ENCODE results near the gene RHBDL2.
"Not testable (repeated sequence)": the region's sequence is repeated elsewhere in the genome, so short reads cannot be mapped to it uniquely, and the experiment has no call there.

The RHBDL2 gene

DNA sequence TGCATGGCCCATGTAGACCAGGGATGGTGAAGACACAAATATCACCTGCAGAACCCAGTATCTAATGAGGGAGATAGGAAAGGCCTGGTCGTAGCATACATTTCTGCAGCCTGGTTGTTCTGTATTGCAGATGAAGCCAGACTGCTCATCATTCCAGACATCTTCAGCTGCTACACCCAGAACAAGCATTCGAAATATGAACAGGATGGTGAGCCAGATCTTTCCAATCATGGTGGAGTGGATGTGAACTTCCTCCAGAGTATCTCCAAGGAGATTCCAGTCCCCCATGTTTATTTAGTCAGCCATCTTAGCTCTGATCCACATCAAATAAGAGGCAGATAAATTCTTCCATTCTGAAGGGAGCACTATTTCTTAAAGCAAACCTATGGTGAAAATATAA is 65.8 kb downstream of the RHBDL2 start:
- no peak for DNase-seq (ENCODE audit: low read depth)

DNA sequence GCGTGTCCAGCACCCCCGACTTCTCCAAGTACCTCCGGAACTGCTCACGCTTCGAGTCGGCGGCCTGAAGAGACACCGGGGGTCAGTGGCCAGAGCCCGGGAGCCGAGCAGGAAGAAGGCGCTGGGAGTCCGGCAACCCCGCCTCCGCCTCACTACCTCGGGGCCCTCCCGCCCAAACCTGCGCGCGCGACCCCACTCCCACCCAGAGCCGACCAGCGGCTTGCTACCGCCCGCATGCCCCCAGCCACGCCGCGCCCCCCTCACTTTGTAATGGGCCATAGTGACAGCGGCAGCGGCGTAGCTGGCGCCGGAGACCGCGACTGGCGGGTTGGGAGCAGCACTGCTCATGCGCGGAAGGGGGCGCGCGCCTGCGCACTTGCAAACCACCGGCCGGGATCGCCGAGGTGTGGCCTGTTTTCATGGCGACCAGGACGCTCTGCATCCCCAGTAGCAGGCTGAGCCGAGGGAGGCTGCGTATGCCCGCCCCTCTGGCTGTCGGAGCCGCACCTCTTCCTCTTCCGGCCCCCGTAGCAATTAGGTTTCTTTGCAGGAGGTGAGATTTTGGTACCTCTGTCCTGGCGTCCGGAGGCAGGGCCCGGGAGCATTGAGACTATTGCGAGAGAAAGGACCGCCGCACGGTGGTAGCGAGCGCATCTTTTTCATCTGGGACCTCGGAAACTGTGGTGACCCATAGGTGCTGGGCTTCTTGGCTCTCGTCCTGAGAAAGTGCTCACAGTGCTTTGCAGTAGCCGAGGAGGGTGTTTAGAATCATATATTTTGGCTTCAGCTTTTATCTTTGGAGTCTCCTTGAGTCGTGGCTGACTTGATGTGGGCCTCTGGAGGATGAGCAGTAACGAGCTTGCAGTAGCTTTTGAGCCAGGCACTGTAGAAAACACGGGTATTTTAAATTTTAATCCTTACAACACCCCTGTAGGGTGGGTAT is 68.3 kb downstream of the RHBDL2 start, which contains the start of gene MYCBP:
TSS of gene MYCBP (minus strand) at position 322 of the 943 bp plus-strand sequence. CDS start at position 279, 43 bp downstream.
- peak; percentile 95 for DNase-seq (ENCODE audit: low read depth)

DNA sequence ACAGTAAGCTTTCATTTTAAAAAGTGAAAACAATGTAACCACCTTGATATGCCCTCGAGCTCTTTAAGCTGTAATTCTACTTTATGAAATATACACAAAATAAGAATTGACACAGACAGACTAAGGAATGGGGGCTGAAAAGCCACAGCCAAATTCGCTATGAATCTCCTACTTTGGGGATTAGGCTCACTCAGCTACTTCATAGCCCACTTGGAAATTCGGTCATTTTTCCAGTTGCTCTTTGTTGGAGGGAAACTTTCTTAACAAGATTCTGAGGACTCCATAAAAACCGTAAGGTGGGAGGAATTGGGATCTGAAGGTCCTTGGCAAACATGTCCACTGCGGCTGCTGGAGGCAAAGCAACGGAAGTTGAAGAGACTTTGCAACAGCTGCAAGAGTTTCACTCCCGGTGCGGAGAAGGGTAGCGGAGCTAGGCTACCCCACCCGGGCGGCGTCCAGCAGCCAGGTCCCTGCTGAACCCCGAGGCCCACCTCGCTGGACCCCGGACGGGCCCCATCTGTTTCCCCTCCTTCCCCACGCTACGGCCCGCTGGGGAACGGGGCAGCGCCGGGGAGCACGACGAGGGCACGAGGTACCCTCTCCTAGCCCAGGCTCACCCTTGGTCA is 69.1 kb downstream of the RHBDL2 start:
- peak; percentile 49 for DNase-seq (ENCODE audit: low read depth)

DNA sequence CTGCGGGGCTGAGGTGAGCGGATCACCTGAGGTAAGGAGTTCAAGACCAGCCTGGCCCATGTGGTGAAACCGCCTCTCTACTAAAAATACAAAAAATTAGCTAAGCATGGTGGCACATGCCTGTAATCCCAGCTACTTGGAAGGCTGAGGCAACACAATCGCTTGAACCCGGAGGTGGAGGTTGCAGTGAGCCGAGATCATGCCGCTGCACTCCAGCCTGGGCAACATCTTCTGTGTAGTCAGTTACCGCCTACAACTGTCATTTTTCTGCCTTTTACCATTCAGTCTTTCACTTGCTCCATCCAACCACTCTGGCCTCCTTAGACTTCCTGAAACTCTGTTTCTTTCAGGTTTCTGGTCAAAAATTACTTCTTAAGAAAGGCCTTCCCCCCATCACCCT is 70.6 kb downstream of the RHBDL2 start:
- DNase-seq (ENCODE audit: low read depth): no peak

DNA sequence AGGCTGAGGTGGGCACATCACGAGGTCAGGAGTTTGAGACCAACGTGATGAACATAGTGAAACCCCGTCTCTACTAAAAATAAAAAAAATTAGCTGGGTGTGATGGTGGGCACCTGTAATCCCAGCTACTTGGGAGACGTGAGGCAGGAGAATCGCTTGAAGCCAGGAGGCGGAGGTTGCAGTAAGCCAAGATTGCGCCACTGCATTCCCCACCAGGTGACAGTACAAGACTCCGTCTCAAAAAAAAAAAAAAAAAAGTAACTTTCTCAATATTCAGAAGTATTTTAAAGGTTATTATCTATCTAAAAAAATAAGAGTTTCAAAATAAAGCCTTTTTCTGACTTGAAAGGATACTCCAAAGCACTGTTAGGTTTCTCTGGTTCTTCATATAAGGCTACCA is 74.4 kb downstream of the RHBDL2 start:
- no peak for DNase-seq (ENCODE audit: low read depth)

DNA sequence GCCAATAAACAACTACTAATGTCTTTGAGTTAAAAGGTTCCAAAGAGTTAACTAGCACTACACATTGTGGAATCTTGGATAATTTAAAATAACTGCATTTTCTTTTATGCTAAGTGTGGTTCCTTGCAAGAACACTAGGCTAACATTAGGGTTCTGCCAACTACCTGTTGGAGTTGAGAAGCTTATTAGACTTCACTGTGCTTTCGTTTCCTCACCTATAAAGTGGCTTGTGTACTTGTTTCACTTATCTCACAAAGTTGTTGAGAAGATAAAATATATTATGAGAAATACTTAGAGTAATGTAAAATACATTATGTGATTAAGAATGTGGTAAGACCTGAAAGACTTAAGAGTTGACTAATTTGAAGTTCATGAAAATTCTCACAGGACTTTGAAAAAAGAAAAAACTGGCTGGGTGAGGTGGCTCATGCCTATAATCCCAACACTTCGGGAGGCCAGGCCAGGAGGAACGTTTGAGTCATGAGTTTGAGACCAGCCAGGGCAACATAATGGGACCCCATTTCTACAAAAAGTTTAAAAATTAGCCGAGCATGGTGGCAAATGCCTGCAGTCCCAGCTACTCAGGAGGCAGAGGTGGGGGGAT is 76.4 kb downstream of the RHBDL2 start:
- DNase-seq (ENCODE audit: low read depth): no peak

DNA sequence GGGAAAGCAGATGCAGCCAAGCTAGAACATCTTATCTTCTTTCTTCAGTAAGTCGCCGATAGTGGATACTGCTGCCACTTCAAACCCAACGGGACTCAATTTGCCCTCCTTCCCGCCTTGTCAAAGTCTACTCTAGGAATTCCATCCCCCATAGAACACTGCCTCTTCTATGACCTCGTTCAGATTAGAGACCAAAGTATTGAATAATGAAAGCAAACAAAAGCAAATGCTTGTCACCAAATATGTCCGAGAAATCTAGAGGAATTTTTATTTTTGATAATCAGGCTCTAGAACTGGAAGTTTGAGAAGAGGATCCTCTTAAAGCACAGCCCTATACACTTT is 81.2 kb downstream of the RHBDL2 start:
- peak; percentile 20 for DNase-seq (ENCODE audit: low read depth)

DNA sequence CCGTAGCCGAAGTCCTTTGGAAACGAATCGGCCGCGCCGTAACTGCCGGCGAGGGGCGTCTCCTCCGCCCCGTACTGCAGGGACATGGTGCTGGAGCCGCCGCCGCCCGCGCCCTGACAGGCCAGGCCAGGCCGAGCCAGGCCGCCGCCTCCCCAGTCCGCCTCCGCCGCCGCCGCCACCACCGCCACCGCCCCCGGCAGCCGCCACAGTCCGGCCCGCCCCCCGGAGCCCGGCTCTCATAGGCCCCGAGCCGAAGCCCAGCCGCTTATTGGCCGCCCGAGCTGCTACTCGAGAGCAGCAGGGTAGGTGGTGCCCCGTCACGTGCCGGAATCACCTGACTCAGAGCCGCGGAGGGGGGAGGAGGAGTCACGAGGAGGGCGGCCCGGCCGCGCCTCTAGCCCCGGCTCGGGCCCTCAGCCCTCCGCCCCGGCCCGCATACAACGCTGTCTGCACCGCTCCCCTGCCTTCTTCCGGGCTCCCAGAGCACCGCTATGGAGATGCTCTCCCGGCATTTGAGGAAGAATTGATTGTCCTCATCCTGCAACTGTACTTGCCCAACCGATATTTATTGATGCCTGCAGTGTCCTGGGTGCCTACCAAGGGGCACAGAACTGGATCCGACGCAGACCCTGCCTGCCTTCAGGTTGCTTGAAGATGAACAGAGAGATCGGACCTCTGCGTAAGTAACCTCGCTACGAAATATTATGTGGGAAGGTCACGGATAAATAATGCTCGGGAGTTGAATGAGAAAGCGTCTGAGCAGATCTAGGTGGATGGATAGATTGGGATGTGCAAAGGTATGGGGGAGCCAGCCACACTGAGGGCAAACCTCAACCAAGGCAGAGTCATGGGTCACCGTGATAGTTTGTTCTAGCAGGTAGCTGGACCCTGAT is 81.8 kb downstream of the RHBDL2 start, which contains the start of gene RRAGC:
TSS of gene RRAGC (minus strand) at position 212 of the 893 bp plus-strand sequence. CDS start at position 86, 126 bp downstream.
- peak; percentile 98 for DNase-seq (ENCODE audit: low read depth)

DNA sequence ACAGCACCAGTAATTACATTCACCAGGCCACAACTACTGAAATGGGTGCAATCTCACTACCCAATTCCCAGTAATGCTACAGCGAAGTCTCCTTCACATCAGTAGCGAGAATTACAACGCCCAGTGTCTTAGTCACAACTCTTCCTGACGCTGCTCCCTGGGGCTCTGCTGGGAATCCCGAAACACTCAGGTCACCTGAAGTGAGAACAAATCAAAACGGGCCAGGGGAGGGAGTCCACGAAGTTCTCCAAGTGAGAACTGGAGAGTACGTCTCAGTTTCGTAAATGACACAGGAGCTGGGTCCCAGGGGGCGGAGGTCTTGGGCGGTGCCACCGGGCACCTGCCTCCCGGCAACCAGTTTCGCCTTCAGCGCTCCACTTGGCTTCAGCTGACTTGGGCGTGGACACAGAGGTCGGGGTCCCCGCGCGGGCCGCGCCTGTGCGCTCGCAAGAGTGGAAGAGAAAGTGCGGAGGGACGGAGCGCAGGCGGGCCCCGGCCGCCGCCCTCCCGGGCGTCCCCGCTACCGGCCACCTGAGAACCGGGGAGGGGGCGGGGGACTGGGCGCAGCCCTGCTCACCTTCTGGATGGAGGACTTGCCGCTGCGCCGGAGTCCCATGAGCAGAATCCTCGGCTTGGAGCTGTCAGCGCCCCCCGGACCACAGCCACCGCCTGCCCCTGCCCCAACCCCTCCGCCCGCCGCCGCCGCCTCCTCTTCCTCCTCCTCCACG is 82.6 kb downstream of the RHBDL2 start:
- peak; percentile 80 for DNase-seq (ENCODE audit: low read depth)

DNA sequence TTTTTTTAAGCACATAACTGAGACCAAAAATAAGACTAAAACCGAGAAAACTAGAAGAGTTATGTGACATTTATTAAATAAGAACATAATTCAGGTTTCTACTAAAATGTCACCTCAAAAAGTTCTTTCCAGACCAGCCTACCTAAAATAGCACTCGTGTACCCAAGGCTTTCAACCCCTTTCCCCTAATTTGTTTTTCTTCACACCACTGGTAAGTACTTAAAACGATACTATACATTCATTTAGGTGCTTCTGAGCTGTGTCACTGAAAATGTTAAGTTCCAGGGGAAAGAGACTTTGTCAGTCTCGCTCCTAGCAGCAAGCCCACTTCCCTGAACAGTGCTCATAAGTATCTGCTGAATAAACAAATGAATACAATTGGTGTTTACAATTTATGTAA is 88.8 kb downstream of the RHBDL2 start:
- DNase-seq (ENCODE audit: low read depth): no peak

DNA sequence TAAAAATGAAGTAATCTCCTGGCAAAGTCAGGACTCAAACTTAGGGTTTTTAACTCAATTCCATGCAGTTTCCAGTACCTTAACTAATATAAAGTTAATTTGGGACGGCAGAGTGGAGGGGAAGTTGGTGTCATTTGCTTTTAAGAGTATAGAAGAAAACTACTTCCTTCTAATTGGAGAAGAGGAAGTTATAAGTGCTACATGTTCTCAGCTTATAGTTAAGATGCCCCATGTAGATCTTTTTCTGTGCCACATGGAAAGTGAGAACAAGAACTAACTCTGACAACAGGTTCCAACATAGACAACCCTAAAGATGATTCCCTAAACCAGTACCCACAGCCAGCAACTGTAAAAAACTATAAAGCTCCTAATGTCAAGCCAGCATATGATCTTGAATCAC is 93.6 kb downstream of the RHBDL2 start:
- DNase-seq (ENCODE audit: low read depth): no peak

DNA sequence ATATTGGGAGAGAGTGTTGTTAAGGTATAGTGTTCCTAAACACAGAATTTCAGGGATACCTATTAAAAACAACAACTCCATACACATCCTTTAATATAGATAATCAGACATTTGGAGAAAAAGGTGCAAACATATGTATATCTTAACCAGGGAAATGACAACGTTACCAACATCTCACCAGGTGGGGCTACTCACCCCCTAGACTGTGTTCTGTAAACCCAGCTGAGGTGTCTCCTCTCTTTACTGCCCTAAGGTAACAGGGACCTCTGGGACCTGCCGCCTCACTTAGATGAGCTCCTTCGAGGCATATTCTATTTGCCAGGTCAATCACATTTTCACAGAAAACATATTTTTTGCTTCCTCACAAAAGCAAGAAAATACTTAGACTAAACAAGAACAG is 95.4 kb downstream of the RHBDL2 start:
- no peak for DNase-seq (ENCODE audit: low read depth)

DNA sequence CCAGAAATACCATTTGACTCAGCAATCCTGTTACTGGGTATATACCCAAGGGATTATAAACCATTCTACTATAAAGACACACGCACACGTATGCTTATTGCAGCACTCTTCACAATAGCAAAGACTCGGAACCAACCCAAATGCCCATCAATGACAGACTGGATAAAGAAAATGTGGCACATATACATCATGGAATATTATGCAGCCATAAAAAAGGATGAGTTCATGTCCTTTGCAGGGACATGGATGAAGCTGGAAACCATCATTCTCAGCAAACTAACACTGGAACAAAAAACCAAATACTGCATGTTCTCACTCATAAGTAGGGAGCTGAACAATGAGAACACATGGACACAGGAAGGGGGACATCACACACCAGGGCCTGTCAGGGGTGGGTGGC is 96.5 kb downstream of the RHBDL2 start:
- not testable (repeated sequence) for DNase-seq (ENCODE audit: low read depth)

DNA sequence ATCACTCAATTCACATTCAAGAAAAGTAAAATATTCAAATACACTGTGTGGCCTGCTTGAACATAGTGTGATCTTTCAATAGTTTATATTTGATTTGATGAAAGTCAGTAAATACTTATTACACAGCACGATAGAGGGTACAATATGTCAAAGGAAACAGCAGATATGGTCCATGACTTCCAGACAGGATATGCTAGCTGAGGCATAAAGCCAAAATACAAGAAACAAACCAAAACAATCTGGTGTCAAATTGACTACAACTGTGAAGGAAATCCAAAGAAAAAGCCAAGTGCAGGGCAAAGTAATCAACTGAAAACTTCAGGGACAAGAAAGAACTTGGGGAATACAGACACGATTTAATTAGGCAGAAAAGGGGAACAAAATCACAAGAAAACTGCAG is 101.3 kb downstream of the RHBDL2 start:
- DNase-seq (ENCODE audit: low read depth): no peak

DNA sequence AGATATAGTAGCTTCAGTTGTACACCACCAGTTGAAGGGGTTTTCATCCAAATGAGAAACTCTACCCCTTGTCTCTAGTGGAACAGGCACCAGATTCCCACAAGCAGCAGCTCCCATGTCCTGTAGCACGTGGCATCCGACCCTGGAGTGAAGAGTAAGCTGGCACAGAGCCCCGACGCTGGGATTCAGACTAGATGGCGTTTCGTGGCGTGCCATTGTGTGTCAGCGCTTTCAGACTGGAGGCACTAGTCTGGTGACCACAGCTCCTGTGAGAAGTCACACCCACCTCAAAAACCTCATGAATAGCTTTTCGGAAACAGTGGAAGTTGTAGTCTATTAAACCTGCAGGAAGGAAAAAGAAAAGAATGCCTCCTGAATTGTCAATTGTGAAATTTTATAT is 102.3 kb downstream of the RHBDL2 start:
- no peak for DNase-seq (ENCODE audit: low read depth)

DNA sequence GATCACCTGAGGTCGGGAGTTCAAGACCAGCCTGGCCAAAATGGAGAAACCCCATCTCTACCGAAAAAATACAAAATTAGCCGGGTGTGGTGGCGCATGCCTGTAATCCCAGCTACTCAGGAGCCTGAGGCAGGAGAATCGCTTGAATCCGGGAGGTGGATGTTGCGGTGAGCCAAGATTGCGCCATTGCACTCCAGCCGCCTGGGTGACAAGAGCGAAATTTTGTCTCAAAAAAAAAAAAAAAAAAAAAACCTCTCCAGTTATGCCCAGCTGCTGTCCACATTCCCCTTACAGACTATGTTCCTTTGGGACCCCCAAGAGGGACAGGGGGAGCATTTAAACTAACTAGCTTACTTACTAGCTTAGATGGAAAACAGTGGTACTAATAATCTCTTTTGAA is 105.3 kb downstream of the RHBDL2 start:
- DNase-seq (ENCODE audit: low read depth): not testable (repeated sequence)
